ENCODE results near the gene LARP4.
A peak's percentile ranks its signal among the peaks of the same experiment; 100 is the strongest.
"Not testable (repeated sequence)": the region's sequence is repeated elsewhere in the genome, so short reads cannot be mapped to it uniquely, and the experiment has no call there.

Gene LARP4

GRCh38 chr12:50419112-50419909 lies 18.6 kb downstream of the LARP4 start:
- no peak for TF ChIP-seq POLR2A (IDR thresholded peaks at IDR 0.05; ENCODE audit: low read depth, low read length)
- TF ChIP-seq TAF1 (IDR thresholded peaks at IDR 0.05; ENCODE audit: low read depth, low read length): no peak
- no peak for TF ChIP-seq SPI1 (IDR thresholded peaks at IDR 0.05; ENCODE audit: low read depth, low read length)
- DNase-seq (ENCODE audit: insufficient read length, low spot score): no peak
- no peak for FAIRE-seq

- DNase-seq (ENCODE audit: insufficient read length, low spot score); FAIRE-seq: not testable (repeated sequence)
These were observed 22.2 kb downstream of the LARP4 start for GRCh38 chr12:50422855-50423254.

- not testable (repeated sequence) for DNase-seq (ENCODE audit: insufficient read length, low spot score); FAIRE-seq
These were observed 22.7 kb downstream of the LARP4 start for GRCh38 chr12:50423342-50423741.

DNA sequence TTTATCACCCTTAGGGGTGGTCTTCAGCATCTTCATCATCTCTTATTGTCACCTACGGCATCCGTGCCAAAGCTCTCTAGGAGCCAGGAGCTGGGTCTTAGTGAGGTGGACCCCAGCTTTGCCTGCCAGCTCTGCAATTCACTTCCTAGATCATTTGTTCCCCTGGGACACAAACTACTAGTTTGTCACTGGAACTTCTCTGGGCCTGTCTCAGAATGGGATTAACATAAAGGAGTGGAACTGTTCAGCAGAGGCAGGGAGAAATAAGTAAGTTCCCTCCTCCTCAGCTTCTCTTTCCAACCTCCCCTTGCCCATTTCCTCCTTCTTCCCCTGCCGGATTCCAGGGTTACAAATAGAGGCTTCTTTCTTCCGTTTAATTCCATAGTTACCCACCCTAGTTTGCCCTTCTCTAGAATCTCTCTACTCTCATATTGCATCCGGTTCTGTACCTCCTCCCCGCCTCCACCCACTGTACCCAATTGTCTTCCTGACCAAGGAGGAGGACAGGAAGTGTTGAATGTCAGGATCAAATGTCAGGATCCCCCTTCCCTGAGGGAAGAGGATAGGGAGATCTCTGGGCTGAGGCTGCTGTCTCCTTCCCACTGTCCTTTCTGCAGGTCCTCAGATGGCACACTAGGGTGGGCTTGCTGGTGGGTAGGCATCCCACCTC lies 25.0 kb downstream of the LARP4 start:
- DNase-seq (ENCODE audit: insufficient read length, low spot score): no peak

DNA sequence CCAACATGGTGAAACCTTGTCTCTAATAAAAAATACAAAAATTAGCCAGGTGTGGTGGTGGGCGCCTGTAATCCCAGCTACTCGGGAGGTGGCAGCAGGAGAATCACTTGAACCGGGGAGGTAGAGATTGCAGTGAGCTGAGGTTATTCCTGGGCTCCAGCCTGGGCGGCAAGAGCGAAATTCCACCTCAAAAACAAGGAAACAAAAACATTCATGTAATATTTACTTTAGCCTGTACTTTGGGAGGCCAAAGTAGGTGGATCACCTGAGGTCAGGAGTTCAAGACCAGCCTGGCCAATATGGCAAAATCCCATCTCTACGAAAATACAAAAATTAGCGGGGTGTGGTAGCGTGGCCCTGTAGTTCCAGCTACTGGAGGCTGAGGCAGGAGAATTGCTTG lies 31.0 kb downstream of the LARP4 start:
- not testable (repeated sequence) for DNase-seq (ENCODE audit: insufficient read length, low spot score); FAIRE-seq

More for the DNA sequence above, 25.0 kb downstream of the LARP4 start:
- TF ChIP-seq POU2F2 (IDR thresholded peaks at IDR 0.05; ENCODE audit: low read depth, low read length) (no peak), PAX5 (IDR thresholded peaks at IDR 0.05; ENCODE audit: insufficient read depth, low read length, severe bottlenecking) (no peak), SPI1 (IDR thresholded peaks at IDR 0.05; ENCODE audit: low read depth, low read length) (no peak), TAF1 (IDR thresholded peaks at IDR 0.05; ENCODE audit: low read depth, low read length) (no peak), POLR2AphosphoS5 (IDR thresholded peaks at IDR 0.05; ENCODE audit: low read depth, low read length) (no peak), POLR2A (IDR thresholded peaks at IDR 0.05; ENCODE audit: low read depth, low read length) (no peak)
- no peak for FAIRE-seq

DNA sequence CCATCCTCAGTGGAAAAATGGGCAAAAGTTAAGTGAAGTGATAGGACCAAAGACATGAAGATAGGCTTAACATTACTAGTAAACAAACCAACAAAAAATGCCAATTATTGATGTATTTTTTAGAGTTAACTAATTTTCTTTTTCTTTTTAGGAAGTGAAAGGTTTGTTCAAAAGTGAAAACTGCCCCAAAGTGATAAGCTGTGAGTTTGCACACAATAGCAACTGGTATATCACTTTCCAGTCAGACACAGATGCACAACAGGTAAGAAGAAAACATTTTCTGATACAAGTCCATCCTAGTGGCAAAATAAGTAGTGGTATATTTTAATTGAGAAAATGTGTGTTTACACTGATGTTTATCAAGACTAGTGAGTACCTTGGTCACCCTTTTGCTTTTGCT lies 39.6 kb downstream of the LARP4 start:
- peak; percentile 75 for TF ChIP-seq SPI1 (IDR thresholded peaks at IDR 0.05; ENCODE audit: low read depth, low read length)
- no peak for TF ChIP-seq PAX5 (IDR thresholded peaks at IDR 0.05; ENCODE audit: insufficient read depth, low read length, severe bottlenecking)
- FAIRE-seq: no peak
- no peak for DNase-seq (ENCODE audit: insufficient read length, low spot score)

DNA sequence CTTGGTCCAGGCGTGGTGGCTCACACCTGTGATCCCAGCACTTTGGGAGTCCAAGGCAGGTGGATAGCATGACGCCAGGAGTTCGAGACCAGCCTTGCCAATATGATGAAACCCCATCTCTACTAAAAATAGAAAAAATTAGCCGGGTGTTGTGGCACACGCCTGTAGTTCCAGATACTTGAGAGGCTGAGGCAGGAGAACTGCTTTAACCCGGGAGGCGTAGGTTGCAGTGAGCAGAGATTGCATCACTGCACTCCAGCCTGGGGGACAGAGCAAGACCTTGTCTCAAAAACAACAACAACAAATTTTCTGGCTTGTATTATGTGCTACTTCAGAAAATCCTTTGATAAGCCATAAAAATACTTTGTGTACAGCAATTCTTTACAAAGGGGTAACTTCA lies 41.1 kb downstream of the LARP4 start:
- no peak for TF ChIP-seq POLR2A (IDR thresholded peaks at IDR 0.05; ENCODE audit: low read depth, low read length)
- no peak for TF ChIP-seq POU2F2 (IDR thresholded peaks at IDR 0.05; ENCODE audit: low read depth, low read length)
- no peak for TF ChIP-seq TAF1 (IDR thresholded peaks at IDR 0.05; ENCODE audit: low read depth, low read length)
- no peak for TF ChIP-seq PAX5 (IDR thresholded peaks at IDR 0.05; ENCODE audit: insufficient read depth, low read length, severe bottlenecking)
- no peak for TF ChIP-seq SPI1 (IDR thresholded peaks at IDR 0.05; ENCODE audit: low read depth, low read length)
- TF ChIP-seq POLR2AphosphoS5 (IDR thresholded peaks at IDR 0.05; ENCODE audit: low read depth, low read length): no peak
- DNase-seq (ENCODE audit: insufficient read length, low spot score) (no peak), FAIRE-seq (no peak)

GRCh38 chr12:50442178-50442908 lies 41.7 kb downstream of the LARP4 start:
- no peak for TF ChIP-seq POU2F2 (IDR thresholded peaks at IDR 0.05; ENCODE audit: low read depth, low read length)
- TF ChIP-seq TAF1 (IDR thresholded peaks at IDR 0.05; ENCODE audit: low read depth, low read length): no peak
- no peak for TF ChIP-seq SPI1 (IDR thresholded peaks at IDR 0.05; ENCODE audit: low read depth, low read length)
- no peak for TF ChIP-seq POLR2A (IDR thresholded peaks at IDR 0.05; ENCODE audit: low read depth, low read length)
- TF ChIP-seq PAX5 (IDR thresholded peaks at IDR 0.05; ENCODE audit: insufficient read depth, low read length, severe bottlenecking): no peak
- no peak for TF ChIP-seq POLR2AphosphoS5 (IDR thresholded peaks at IDR 0.05; ENCODE audit: low read depth, low read length)
- no peak for FAIRE-seq
- no peak for DNase-seq (ENCODE audit: insufficient read length, low spot score)

- not testable (repeated sequence) for FAIRE-seq; DNase-seq (ENCODE audit: insufficient read length, low spot score)
These were observed 49.0 kb downstream of the LARP4 start for GRCh38 chr12:50449671-50450070.

GRCh38 chr12:50452795-50453194 lies 52.1 kb downstream of the LARP4 start:
- no peak for FAIRE-seq
- no peak for TF ChIP-seq SPI1 (IDR thresholded peaks at IDR 0.05; ENCODE audit: low read depth, low read length)
- no peak for TF ChIP-seq POU2F2 (IDR thresholded peaks at IDR 0.05; ENCODE audit: low read depth, low read length)
- no peak for TF ChIP-seq TAF1 (IDR thresholded peaks at IDR 0.05; ENCODE audit: low read depth, low read length)
- DNase-seq (ENCODE audit: insufficient read length, low spot score): no peak

DNA sequence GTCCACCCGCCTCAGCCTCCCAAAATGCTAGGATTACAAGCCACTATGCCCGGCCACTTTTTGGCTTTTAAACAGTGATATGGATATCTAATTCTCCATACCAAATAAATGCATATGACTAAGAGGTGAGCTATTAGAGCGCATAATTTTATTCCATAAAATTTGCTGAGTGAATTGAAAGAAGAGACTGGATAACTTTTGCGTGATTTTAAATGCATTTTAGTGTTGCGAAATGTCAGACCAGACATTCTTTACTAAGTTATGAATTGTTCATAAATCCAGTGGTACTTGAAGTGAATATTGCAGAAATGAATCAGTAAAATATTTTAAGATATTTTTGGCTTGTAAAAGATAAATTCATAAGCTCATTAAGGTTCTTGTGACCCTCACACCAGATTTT lies 53.2 kb downstream of the LARP4 start:
- no peak for TF ChIP-seq POLR2A (IDR thresholded peaks at IDR 0.05; ENCODE audit: low read depth, low read length)
- no peak for TF ChIP-seq PAX5 (IDR thresholded peaks at IDR 0.05; ENCODE audit: insufficient read depth, low read length, severe bottlenecking)
- TF ChIP-seq POLR2AphosphoS5 (IDR thresholded peaks at IDR 0.05; ENCODE audit: low read depth, low read length): no peak
- TF ChIP-seq POU2F2 (IDR thresholded peaks at IDR 0.05; ENCODE audit: low read depth, low read length): no peak
- TF ChIP-seq SPI1 (IDR thresholded peaks at IDR 0.05; ENCODE audit: low read depth, low read length): no peak
- no peak for TF ChIP-seq TAF1 (IDR thresholded peaks at IDR 0.05; ENCODE audit: low read depth, low read length)
- DNase-seq (ENCODE audit: insufficient read length, low spot score) (no peak), FAIRE-seq (no peak)

All from GM12891 (cell line).